ENCODE results near the gene STK38L. TPM values are rescaled to one million over a fixed set of nuclear protein-coding genes. Genes with fewer than 3 reads are reported as not detected.

Gene STK38L
- total and polyA plus RNA-seq, 2 of the 4 experiments (the other 2 are of a cell fraction): 5.1 to 7.2 TPM

DNA sequence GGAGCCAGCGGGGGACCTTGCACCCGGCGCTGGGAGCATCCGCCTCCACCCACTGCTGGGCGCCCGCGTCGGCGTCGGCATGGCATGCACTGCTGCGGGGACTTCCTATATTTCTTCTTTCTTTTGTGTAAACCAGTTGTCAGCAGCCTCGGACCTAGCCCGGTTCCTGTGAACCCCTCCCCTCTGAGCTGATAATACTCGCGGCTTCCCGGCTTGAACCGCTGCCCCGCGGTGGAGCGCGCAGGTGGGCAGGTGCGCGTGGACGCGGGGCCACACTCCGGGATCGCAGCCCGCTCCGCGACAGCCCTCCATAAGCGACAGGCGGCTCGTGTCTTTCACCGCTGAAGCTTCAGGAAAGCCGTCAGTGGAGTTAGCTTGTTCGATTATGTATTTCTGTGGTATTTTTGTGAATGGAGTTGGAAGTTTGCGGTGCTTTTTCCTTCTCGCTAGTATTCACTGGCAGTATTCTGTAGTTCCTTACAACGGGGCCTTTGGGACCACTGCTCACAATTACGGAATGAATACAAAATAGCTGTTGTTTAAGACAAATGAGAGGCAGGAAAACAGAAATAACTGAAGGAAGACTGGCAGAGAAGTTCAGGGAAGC, 89.4 kb downstream of the STK38L start (continued):
- TF ChIP-seq ELK1 (IDR thresholded peaks at IDR 0.05; ENCODE audit: borderline replicate concordance, low read depth, low read length) (no peak), FOS (IDR thresholded peaks at IDR 0.05; ENCODE audit: low read depth, low read length) (no peak)

DNA sequence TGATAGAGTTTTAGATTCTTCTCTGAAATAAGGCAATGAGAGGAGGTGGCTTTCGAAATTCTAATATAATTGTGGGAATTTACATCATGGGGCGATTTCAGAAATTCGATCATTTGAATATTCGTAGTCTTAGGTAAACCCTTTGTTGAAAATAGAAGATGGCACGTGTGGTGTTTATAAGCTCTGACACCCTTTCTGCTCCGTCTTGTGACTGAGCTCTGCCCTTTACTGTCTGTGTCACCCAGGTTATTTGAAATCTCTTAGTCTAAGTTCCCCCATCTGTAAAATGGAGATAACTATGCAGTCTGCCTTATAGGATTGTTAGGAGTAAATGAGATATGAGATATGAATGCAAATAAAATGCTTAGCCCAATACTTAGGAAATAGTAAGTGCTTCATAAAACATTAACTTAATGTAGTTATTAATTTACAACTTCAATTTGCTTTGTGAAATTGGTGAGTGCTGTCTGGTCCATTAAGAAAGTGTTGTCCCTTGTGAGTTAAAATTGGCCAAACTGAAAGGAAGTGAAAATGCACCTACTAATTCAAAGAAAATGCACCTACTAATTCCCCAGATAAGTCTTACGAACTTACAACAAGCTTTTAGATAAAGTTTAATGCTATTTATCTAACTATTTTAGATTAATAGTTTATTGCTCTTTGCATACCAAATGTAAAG, 90.1 kb downstream of the STK38L start:
- H2BK20ac ChIP-seq (ENCODE audit: low read depth, low read length): no peak overlapping the region
- H3K27me3 ChIP-seq (ENCODE audit: control insufficient read depth, insufficient read depth, low read length): no peaks in the 10 kb centered on the region
- no peak overlapping the region for H2AK9ac ChIP-seq (replicated peaks; ENCODE audit: low read depth, low read length, poor library complexity)
- no peak overlapping the region for H3K27ac ChIP-seq (ENCODE audit: insufficient read depth, low read length)
- H4K5ac ChIP-seq (ENCODE audit: low read depth, low read length): no peak overlapping the region; the same call in 1 of the 2 replicates
- no peak overlapping the region for H2BK5ac ChIP-seq (ENCODE audit: low read depth, low read length, poor library complexity, severe bottlenecking)
- peaks cover 13% of the 10 kb centered on the region for H3K9me1 ChIP-seq (ENCODE audit: insufficient read depth, low read length)
- H2BK15ac ChIP-seq (ENCODE audit: low read depth, low read length): no peak overlapping the region
- H4K20me1 ChIP-seq (ENCODE audit: insufficient read depth, low read length): no peaks in the 10 kb centered on the region
- H3K4ac ChIP-seq (ENCODE audit: low read depth, low read length): no peak overlapping the region
- no peak overlapping the region for H4K91ac ChIP-seq (ENCODE audit: insufficient read depth, low read depth, low read length)
- dilution Hi-C loops (cut with HindIII; ENCODE audit: low sequenced_read_pairs, unreplicated experiment) (no loop called here), in situ Hi-C loops (cut with MboI; ENCODE audit: low sequenced_read_pairs) (no loop called here), intact Hi-C loops (cut with micrococcal nuclease) (loop anchor here (5.0 kb wide), 1 partner anchor 318 kb away; no protein-coding TSS in a partner anchor)
- no peak for TF ChIP-seq POLR2A (IDR thresholded peaks at IDR 0.05; ENCODE audit: low read depth, low read length)
- no peak for TF ChIP-seq MAZ (IDR thresholded peaks at IDR 0.05; ENCODE audit: borderline replicate concordance, low read depth, low read length)
- TF ChIP-seq FOS (IDR thresholded peaks at IDR 0.05; ENCODE audit: low read depth, low read length): no peak
- TF ChIP-seq BHLHE40 (IDR thresholded peaks at IDR 0.05; ENCODE audit: low read depth, low read length): peak; percentile 77
- no peaks in the 10 kb centered on the region for H3K9me3 ChIP-seq (ENCODE audit: control insufficient read depth, insufficient read depth, low read length)
- no peak overlapping the region for H3K18ac ChIP-seq (ENCODE audit: low read depth, low read length)
- peak overlapping the region in 1 of 2 experiments; percentile 31; a peak in 1 of 4 replicates for H4K8ac ChIP-seq (ENCODE audit: low read depth in 2 of 2, low read length in 2 of 2)
- H3K4me1 ChIP-seq (ENCODE audit: control insufficient read depth, insufficient read depth, low read length): peaks cover 15% of the 10 kb centered on the region
- DNase-seq: no peak
- H3K23ac ChIP-seq (ENCODE audit: low read depth, low read length): peak overlapping the region; percentile 7; the same call in 1 of the 2 replicates
- H3K79me1 ChIP-seq (ENCODE audit: low read depth in 1 of 2, low read length in 2 of 2): peaks cover 30 to 51% of the 10 kb centered on the region in 2 experiments
- H2AFZ ChIP-seq (replicated peaks; ENCODE audit: low read length, poor library complexity): no peak overlapping the region
- H3K36me3 ChIP-seq (ENCODE audit: control insufficient read depth, insufficient read depth, low read length): no peaks in the 10 kb centered on the region
- peak overlapping the region; percentile 5; the same call in 1 of the 2 replicates for H3K56ac ChIP-seq (ENCODE audit: extremely low read depth, insufficient read depth, low read length)
- H2BK120ac ChIP-seq (ENCODE audit: low read depth, low read length): no peak overlapping the region
- no peak overlapping the region; the same call in 1 of the 2 replicates for H2AK5ac ChIP-seq (ENCODE audit: low read depth, low read length)
- ChIA-PET POLR2A (ENCODE audit: unreplicated experiment) (no interaction called here), CTCF (no interaction called here)
- H3K9ac ChIP-seq (ENCODE audit: low read depth, low read length): peak overlapping the region; percentile 33; the same call in 1 of the 2 replicates
- no CpG with 5 or more reads among the region's 7 CpGs for WGBS, 2 experiments (ENCODE audit: extremely low coverage in 2 of 2, insufficient read length in 1 of 2)
- 0 out of 2 replicates have a peak overlapping the region, but pooled peaks have one; percentile 10 for H3K14ac ChIP-seq (replicated peaks; ENCODE audit: low read depth, low read length)
- peak overlapping the region; percentile 100 for H3K4me2 ChIP-seq (ENCODE audit: low read depth, low read length)
- TSS peak; percentile 74 for BruUV-seq (replicated peaks)
- no peak for ATAC-seq (ENCODE audit: low read depth)
- H3K4me3 ChIP-seq (ENCODE audit: insufficient read depth, low read depth, low read length): peak overlapping the region; percentile 69; the same call in 1 of the 2 replicates

Measured in IMR-90 (cell line).